GM13976 (cell line): ENCODE data around the gene RAB8A.
A peak's percentile ranks its signal among the peaks of the same experiment; 100 is the strongest.
"Not testable (repeated sequence)": the region's sequence is repeated elsewhere in the genome, so short reads cannot be mapped to it uniquely, and the experiment has no call there.

Experiments used
- DNase-seq: peaks from one replicate; pipeline ENCODE4 v3.0.0; 2012; ENCODE audit warnings: low spot score
- in situ Hi-C: fragments of 300-500 bp; cut with MboI; formaldehyde crosslinking; loops from one replicate; pipeline ENCODE4 v1.12.0; 2022; ENCODE audit warnings: low sequenced_read_pairs, mixed read lengths, inconsistent platforms; ENCODE audit not compliant: unreplicated experiment
- TF ChIP-seq, protein P1 (sequence below): IDR thresholded peaks from 2 replicates; pipeline ENCODE4 v1.5.1; 2012; ENCODE audit warnings: borderline replicate concordance, mild to moderate bottlenecking; ENCODE audit not compliant: insufficient read depth; ENCODE audit errors: extremely low read depth, missing control alignments, control extremely low read depth

RAB8A gene

DNA sequence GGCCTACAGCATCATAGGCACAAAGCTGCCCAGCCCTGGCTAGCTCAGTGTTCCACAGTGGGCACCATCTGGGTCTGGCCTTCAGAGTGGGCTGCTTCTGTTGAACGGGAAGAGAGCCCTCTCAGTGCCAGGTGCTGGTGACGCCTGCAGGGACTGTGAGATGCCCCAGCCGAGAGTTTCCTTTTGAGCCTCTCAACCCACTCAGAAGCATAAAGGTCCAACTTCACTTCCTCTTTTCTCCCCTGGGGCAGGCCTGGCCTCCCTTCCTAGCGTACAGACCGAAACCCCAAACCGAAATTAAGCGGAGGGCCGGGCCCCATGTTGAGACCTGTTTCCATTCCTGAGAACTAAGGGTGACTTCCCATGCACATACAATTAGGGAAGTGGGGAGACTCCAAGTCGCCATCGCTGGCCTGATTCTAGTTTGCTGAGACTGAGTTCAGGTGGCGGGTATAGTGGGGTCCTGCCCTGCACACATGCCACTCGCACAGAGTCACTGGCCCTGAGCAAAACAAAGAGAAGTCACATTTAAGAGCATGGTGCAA, 6.9 kb downstream of the RAB8A start:
- TF ChIP-seq, protein P1, sequence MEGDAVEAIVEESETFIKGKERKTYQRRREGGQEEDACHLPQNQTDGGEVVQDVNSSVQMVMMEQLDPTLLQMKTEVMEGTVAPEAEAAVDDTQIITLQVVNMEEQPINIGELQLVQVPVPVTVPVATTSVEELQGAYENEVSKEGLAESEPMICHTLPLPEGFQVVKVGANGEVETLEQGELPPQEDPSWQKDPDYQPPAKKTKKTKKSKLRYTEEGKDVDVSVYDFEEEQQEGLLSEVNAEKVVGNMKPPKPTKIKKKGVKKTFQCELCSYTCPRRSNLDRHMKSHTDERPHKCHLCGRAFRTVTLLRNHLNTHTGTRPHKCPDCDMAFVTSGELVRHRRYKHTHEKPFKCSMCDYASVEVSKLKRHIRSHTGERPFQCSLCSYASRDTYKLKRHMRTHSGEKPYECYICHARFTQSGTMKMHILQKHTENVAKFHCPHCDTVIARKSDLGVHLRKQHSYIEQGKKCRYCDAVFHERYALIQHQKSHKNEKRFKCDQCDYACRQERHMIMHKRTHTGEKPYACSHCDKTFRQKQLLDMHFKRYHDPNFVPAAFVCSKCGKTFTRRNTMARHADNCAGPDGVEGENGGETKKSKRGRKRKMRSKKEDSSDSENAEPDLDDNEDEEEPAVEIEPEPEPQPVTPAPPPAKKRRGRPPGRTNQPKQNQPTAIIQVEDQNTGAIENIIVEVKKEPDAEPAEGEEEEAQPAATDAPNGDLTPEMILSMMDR: no peak
- in situ Hi-C loops: no loop called here
- DNase-seq: peak; percentile 88

DNA sequence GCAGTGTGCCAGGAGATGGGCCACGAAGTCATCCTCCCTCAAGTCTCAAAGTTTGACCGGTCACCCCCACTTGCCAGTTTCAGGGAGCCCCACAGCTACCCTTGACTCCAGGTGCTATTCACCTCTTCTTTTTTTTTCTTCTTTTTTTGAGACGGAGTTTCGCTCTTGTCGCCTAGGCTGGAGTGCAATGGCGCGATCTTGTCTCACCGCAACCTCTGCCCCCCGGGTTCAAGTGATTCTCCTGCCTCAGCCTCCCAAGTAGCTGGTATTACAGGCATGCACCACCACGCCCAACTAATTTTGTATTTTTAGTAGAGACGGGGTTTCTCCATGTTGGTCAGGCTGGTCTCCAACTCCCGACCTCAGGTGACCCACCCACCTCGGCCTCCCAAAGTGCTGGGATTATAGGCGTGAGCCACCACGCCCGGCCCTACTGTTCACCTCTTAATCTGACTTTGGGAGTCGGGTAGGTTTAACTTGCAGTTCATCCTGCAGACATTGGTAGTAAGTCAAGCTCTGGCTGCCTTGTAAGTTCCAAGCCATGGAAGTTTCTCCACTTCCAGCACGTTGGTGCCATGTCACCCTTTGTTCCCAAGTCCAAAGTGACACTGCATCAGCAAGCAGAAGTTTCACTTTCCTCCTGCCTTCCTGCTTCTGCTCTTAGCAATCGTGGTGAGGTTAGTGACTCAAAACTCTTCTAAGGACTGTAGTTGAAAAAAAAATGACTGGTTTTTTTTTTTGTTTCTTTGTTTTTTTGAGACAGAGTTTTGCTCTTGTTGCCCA, 7.6 kb downstream of the RAB8A start:
- in situ Hi-C loops: not testable (repeated sequence)
- DNase-seq: peak; percentile 62

DNA sequence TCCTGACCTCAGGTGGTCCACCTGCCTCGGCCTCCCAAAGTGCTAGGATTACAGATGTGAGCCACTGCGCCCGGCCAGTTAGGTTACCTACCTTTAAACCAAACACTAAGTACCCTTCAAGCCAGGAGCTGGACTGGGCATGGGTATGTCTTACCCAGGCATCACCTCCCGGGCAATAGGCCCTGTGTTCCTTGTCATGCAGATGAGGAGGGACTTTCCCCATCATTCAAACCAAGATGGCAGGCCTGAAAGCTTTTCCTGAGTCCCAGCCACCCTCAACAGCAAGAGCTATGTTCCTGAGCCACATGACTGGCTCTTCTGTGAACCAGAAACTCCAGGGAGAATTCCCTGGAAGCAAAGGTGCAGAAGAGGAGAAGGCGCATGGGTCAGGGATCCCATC, 9.5 kb downstream of the RAB8A start:
- in situ Hi-C loops: no loop called here
- no peak for DNase-seq
- TF ChIP-seq, protein P1: no peak

DNA sequence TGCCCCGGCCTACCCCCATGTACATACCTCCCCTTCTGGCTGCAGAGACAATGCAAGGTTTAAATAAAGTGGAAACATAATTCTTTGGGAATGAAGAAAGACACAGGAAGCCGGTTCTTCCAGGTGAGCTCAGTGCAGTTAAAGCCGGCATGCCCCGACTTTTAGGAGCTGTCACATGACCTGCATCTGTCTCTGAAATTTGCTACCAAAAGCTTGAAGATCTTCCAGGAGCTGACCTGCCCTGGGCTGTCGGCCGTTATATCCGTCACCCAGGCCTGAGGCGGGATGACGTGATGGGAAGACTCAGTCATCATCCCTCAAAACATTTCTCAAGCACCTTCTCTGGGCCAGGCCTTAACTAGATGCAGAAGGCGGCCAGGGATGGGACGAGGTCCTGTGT, 10.3 kb downstream of the RAB8A start:
- in situ Hi-C loops: no loop called here
- no peak for DNase-seq
- TF ChIP-seq, protein P1: no peak

DNA sequence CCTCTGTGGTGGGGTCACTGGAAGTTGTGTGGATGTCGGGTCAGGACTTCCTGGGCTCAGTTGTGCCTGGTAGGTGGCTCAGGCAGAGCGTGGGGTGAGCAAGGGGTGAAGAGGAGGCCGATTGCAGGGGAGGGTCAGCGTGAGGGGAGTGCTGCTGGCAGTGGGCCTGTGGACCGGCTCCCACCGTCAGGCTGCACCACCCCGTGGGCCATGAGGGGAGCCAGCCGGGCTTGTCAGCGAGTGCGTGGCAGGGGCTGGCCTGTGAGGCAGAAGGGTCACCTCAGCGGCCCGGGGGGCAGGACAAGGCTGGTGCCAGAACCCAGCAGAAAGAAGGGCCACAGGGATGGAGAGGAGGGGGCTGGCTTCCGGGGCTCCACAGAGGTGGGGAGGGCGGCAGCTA, 13.3 kb downstream of the RAB8A start:
- no peak for DNase-seq
- in situ Hi-C loops: no loop called here
- TF ChIP-seq, protein P1: no peak

DNA sequence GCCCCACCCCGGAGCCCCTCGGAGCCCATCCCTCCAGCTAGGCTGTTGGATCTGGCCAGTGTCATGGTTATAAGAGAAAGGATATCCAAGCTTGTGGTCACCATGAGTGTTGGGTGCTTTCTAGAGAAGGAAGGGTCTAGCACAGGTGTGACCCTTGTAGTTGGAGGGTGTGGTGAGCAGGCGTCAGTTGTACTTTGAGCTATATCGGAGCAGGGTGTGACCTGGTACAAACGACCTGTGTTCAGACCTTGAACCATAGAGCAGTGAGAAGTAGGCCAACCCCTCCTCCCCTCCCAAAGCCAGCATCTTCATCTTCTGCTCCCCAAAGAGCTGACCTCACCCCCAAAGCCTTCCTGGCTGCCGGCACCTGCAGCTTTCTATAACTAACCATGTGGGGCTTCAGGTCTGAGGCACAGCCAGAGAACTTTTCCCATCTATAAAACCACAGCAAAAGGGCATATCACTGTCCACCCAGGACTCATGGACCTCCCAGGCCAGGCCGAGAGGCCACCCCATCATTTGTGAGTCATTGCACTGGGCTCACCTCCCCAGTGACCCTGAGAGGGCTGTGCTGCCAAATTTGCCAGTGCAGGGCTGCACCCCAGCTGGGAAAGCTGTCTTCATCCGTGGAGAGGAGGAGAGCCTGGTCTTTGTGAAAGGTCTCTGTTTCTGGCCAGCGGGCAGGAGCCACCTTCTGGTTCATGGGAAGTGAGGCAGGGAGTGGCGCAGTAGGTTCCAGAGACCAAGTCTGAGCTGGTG, 14.2 kb downstream of the RAB8A start:
- DNase-seq: no peak
- in situ Hi-C loops: no loop called here
- TF ChIP-seq, protein P1: no peak

DNA sequence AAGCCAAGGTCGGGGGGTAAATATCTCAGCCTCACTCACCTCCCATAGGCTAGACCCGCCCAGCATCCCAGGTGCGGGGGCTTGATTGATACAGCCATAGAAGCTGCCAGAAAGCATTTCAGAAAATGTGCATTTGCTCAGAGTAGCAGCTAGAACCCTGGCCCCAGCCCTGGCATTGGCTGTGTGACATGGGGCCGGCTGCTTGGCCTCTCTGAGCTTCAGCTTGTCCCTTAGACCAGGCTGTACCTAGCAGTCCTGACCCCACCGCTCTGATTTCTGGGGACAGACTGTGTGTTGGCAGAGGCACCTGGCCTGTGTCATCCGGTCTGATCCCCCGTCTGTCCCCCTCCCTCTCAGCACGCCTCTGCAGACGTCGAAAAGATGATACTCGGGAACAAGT, 15.4 kb downstream of the RAB8A start:
- DNase-seq: no peak
- in situ Hi-C loops: no loop called here
- TF ChIP-seq, protein P1: no peak
